ENCODE data around the gene IRF4. TPM values are rescaled to one million over a fixed set of nuclear protein-coding genes. Genes with fewer than 3 reads are reported as not detected.

IRF4 gene
- total and polyA plus RNA-seq, 2 donors (not counting 3 experiments of a cell fraction or from before 2014, with no cell fraction given), result not detected

DNA sequence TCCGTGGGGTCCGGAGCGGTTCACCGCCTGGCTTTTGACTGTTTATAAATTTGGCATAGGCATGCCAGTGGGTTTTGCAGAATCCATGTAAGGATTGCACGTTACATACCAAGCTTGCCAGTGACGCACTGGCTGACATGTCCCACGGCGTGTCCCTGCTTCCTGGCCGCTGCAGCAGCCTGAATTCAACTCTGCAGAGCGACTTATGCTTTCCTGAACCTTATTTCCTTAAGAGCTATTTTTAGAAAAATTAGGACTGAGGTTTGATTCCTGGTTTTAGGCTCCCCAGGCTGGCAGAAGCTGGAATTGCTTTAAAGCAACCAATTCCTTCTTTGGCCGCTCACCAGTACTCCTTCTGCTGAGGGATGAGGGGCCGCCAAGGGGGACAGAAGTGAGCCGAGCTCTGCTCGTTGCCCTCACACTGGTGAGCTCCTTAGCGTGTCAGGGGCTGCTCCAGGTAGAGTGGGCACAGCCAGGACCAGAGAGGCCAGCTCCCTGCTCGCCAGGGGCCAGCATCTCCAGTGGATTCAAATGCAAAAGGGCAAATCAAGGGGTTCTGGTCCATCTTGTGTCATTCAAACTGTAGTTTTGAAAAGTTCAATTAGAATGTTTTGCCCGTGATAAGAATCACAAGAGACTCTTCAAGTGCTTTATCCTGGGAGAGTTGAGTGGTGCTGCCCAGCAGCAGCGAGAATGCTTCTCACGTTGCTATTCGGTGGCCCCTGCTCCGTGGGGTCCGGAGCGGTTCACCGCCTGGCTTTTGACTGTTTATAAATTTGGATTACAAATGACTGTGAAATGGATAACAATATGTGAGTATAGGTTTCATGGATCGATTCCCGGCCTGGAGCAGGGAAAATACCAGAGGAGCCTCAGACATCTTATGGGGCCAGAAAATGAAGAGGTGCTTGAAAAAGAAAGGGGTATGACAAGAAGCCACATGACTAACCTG, 17.5 kb upstream of the IRF4 start:
- H3K4me2 ChIP-seq (ENCODE audit: insufficient read depth, low read length), result no peak overlapping the region
- H3K79me2 ChIP-seq (ENCODE audit: control insufficient read depth, insufficient read depth, low read length), result no peaks in the 10 kb centered on the region
- no peaks in the 10 kb centered on the region for H3K4me1 ChIP-seq (ENCODE audit: control insufficient read depth, extremely low read depth, insufficient read depth, low read length)
- POLR2A ChIA-PET, result no interaction called here
- H3K9me1 ChIP-seq (replicated peaks; ENCODE audit: control insufficient read depth, extremely low read depth, insufficient read depth, low read length), result no peaks in the 10 kb centered on the region
- DNase-seq (ENCODE audit: low read depth, low spot score) (no peak), FAIRE-seq (no peak)
- H3K27ac ChIP-seq (ENCODE audit: insufficient read depth, low read depth, low read length), result no peak overlapping the region
- H3K9ac ChIP-seq (replicated peaks; ENCODE audit: extremely low read depth, insufficient read depth, low read length), result no peak overlapping the region
- H3K27me3 ChIP-seq (ENCODE audit: control insufficient read depth in 2 of 2, insufficient read depth in 2 of 2, low read length in 2 of 2), result peaks cover 0 to 7% of the 10 kb centered on the region in 2 experiments
- dilution Hi-C loops (cut with MboI; ENCODE audit: extremely low pct_ligation_motif_present, low sequenced_read_pairs) (no loop called here), intact Hi-C loops (cut with micrococcal nuclease) (loop anchor here (5.0 kb wide), 1 partner anchor 187 kb away; no protein-coding TSS in a partner anchor)
- no TSS peak for BruUV-seq (replicated peaks)
- no peak overlapping the region for H2AFZ ChIP-seq (ENCODE audit: low read depth, low read length)
- no peak overlapping the region for H3K4me3 ChIP-seq (replicated peaks in 1 of 3; ENCODE audit: insufficient read depth in 1 of 3, low read depth in 1 of 3, low read length in 3 of 3)
- no peaks in the 10 kb centered on the region for H4K20me1 ChIP-seq (replicated peaks; ENCODE audit: control insufficient read depth, extremely low read depth, insufficient read depth, low read length)
- CTCF ChIA-PET, result interaction anchor here (0.9 to 1.1 kb wide), 3 partner anchors 62 to 185 kb away, joined by 3 to 5 read pairs (median 3); no protein-coding TSS in a partner anchor
- H3K9me3 ChIP-seq (replicated peaks; ENCODE audit: control insufficient read depth, insufficient read depth, low read length), result no peaks in the 10 kb centered on the region
- H3K36me3 ChIP-seq (ENCODE audit: control insufficient read depth in 2 of 2, extremely low read depth in 1 of 2, insufficient read depth in 2 of 2, low read length in 2 of 2), result no peaks in the 10 kb centered on the region
- TF ChIP-seq MYC (IDR thresholded peaks at IDR 0.05; ENCODE audit: low read depth, low read length) (no peak), POLR2A (IDR thresholded peaks at IDR 0.05; ENCODE audit: low read depth, low read length) (no peak), POLR2AphosphoS5 (IDR thresholded peaks at IDR 0.05; ENCODE audit: insufficient read depth, low read depth, low read length) (no peak), FOS (IDR thresholded peaks at IDR 0.05; ENCODE audit: borderline replicate concordance, insufficient read depth, low read length) (no peak)
- TF ChIP-seq, protein P1, sequence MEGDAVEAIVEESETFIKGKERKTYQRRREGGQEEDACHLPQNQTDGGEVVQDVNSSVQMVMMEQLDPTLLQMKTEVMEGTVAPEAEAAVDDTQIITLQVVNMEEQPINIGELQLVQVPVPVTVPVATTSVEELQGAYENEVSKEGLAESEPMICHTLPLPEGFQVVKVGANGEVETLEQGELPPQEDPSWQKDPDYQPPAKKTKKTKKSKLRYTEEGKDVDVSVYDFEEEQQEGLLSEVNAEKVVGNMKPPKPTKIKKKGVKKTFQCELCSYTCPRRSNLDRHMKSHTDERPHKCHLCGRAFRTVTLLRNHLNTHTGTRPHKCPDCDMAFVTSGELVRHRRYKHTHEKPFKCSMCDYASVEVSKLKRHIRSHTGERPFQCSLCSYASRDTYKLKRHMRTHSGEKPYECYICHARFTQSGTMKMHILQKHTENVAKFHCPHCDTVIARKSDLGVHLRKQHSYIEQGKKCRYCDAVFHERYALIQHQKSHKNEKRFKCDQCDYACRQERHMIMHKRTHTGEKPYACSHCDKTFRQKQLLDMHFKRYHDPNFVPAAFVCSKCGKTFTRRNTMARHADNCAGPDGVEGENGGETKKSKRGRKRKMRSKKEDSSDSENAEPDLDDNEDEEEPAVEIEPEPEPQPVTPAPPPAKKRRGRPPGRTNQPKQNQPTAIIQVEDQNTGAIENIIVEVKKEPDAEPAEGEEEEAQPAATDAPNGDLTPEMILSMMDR (IDR thresholded peaks at IDR 0.05; ENCODE audit: extremely low read depth in 1 of 2, insufficient read depth in 1 of 2, low read depth in 1 of 2, low read length in 2 of 2), result no peak
